DND-41 (cell line): Measurements from ENCODE around the gene CRACR2B.

Source experiments
- EZH2 ChIP-seq: IDR thresholded peaks from 3 replicates; pipeline ENCODE4 v1.6.1; 2012; ENCODE audit warnings: borderline replicate concordance, low read depth, mild to moderate bottlenecking, moderate library complexity, low read length, inconsistent platforms; ENCODE audit not compliant: severe bottlenecking
- TF ChIP-seq, protein P1 (sequence below): IDR thresholded peaks from 2 replicates; pipeline ENCODE4 v1.5.1; 2012; ENCODE audit warnings: borderline replicate concordance, low read length, moderate library complexity, mild to moderate bottlenecking; ENCODE audit not compliant: poor library complexity, severe bottlenecking; ENCODE audit errors: extremely low read depth

DNA sequence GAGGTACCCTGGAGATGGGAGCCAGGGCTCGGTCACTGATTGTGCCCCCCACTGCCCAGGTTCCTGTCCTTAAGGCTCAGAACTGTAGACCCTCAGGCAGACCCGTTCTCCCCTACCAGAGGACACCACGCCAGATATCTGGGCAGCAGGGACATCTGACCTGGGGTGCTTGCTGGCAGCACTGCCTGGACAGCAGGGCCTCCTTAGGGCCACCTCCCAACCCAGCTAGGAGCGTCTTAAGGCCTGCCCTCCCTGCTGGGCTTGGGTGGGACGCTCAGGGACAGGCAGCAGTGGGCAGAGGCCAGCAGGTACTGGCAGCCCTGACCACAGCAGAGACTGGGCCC is 11.5 kb downstream of the CRACR2B start:
- TF ChIP-seq, protein P1, sequence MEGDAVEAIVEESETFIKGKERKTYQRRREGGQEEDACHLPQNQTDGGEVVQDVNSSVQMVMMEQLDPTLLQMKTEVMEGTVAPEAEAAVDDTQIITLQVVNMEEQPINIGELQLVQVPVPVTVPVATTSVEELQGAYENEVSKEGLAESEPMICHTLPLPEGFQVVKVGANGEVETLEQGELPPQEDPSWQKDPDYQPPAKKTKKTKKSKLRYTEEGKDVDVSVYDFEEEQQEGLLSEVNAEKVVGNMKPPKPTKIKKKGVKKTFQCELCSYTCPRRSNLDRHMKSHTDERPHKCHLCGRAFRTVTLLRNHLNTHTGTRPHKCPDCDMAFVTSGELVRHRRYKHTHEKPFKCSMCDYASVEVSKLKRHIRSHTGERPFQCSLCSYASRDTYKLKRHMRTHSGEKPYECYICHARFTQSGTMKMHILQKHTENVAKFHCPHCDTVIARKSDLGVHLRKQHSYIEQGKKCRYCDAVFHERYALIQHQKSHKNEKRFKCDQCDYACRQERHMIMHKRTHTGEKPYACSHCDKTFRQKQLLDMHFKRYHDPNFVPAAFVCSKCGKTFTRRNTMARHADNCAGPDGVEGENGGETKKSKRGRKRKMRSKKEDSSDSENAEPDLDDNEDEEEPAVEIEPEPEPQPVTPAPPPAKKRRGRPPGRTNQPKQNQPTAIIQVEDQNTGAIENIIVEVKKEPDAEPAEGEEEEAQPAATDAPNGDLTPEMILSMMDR, result no peak
- no peak for TF ChIP-seq EZH2
